ENCODE data around the gene CCNJ. TPM values are rescaled to one million over a fixed set of nuclear protein-coding genes. Genes with fewer than 3 reads are reported as not detected.

Gene CCNJ
- total and polyA plus RNA-seq, 9 of the 15 experiments (the other 6 are each of a cell fraction or from before 2014, with no cell fraction given): 0.69 to 15.7 (median 9.2) TPM

DNA sequence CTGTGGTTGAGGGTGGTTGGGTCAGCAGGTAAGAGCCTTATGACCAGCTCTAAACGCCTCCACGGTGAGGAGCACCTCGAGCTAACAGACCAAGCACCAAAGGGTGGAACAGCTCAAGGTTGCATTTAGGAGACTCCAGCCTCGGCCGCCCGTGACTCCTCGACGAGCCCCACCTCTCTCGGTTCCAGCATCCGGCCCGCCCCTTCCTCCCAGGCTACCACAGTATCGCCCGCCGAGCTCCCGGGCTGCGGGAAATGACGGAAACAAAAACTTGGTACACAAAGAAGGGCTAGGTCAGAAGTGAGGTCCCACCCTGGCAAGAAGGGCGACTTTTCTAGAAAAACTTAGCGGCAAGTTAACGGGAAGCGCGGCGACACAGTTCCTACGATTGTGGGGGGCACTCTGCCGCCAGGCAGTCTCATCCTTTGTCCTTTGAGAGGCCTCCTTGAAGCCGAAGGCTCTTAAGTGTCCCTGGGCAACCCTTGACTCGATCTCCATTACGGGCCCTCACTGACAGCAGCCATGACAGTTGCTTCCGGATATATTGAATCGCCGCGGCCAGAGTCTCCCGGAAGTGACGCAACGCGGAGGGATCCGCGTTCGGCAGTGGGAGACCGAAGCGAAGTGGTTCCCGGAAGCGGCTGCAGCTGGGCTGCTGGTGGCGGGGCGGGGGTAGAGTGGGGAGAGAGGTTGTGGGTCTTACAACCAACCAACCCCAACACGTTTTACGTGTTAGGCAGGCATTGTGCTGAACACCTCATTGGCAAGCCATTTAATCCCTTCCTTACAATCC lies 46.5 kb downstream of the CCNJ start (continued):
- no peak for TF ChIP-seq RFX5 (IDR thresholded peaks at IDR 0.05; ENCODE audit: low read depth, low read length)
- TF ChIP-seq, protein P1, sequence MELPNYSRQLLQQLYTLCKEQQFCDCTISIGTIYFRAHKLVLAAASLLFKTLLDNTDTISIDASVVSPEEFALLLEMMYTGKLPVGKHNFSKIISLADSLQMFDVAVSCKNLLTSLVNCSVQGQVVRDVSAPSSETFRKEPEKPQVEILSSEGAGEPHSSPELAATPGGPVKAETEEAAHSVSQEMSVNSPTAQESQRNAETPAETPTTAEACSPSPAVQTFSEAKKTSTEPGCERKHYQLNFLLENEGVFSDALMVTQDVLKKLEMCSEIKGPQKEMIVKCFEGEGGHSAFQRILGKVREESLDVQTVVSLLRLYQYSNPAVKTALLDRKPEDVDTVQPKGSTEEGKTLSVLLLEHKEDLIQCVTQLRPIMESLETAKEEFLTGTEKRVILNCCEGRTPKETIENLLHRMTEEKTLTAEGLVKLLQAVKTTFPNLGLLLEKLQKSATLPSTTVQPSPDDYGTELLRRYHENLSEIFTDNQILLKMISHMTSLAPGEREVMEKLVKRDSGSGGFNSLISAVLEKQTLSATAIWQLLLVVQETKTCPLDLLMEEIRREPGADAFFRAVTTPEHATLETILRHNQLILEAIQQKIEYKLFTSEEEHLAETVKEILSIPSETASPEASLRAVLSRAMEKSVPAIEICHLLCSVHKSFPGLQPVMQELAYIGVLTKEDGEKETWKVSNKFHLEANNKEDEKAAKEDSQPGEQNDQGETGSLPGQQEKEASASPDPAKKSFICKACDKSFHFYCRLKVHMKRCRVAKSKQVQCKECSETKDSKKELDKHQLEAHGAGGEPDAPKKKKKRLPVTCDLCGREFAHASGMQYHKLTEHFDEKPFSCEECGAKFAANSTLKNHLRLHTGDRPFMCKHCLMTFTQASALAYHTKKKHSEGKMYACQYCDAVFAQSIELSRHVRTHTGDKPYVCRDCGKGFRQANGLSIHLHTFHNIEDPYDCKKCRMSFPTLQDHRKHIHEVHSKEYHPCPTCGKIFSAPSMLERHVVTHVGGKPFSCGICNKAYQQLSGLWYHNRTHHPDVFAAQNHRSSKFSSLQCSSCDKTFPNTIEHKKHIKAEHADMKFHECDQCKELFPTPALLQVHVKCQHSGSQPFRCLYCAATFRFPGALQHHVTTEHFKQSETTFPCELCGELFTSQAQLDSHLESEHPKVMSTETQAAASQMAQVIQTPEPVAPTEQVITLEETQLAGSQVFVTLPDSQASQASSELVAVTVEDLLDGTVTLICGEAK (IDR thresholded peaks at IDR 0.05): peak; percentile 94
- TF ChIP-seq, protein P1 (CRISPR knock-in tag; IDR thresholded peaks at IDR 0.05): no peak
- TF ChIP-seq MAZ (CRISPR knock-in tag; conservative IDR thresholded peaks at IDR 0.05 in 1 of 2, IDR thresholded peaks at IDR 0.05 in 1 of 2): peak; percentile 75 to 91
- TF ChIP-seq MECOM (CRISPR knock-in tag; IDR thresholded peaks at IDR 0.05): no peak
- TF ChIP-seq FOXA1 (IDR thresholded peaks at IDR 0.05; ENCODE audit: borderline replicate concordance): no peak
- peak; percentile 54; the same call in 1 of the 2 replicates for TF ChIP-seq GATAD2B (IDR thresholded peaks at IDR 0.05; ENCODE audit: borderline replicate concordance)
- TF ChIP-seq TAF1 (IDR thresholded peaks at IDR 0.05; ENCODE audit: control insufficient read depth, extremely low read depth, insufficient read depth, low read length, severe bottlenecking): peak; percentile 94
- no peak for TF ChIP-seq ZNF324 (CRISPR knock-in tag; IDR thresholded peaks at IDR 0.05)
- no peak for TF ChIP-seq SMARCB1 (IDR thresholded peaks at IDR 0.05; ENCODE audit: insufficient read length, low read depth)
- TF ChIP-seq KLF16 (IDR thresholded peaks at IDR 0.05): no peak
- TF ChIP-seq, protein P2, sequence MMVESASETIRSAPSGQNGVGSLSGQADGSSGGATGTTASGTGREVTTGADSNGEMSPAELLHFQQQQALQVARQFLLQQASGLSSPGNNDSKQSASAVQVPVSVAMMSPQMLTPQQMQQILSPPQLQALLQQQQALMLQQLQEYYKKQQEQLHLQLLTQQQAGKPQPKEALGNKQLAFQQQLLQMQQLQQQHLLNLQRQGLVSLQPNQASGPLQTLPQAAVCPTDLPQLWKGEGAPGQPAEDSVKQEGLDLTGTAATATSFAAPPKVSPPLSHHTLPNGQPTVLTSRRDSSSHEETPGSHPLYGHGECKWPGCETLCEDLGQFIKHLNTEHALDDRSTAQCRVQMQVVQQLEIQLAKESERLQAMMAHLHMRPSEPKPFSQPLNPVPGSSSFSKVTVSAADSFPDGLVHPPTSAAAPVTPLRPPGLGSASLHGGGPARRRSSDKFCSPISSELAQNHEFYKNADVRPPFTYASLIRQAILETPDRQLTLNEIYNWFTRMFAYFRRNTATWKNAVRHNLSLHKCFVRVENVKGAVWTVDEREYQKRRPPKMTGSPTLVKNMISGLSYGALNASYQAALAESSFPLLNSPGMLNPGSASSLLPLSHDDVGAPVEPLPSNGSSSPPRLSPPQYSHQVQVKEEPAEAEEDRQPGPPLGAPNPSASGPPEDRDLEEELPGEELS (CRISPR knock-in tag; IDR thresholded peaks at IDR 0.05; ENCODE audit: borderline replicate concordance): no peak
- TF ChIP-seq CREB1 (IDR thresholded peaks at IDR 0.05): peak; percentile 85
- peak; percentile 94 for TF ChIP-seq CREB1 (CRISPR knock-in tag; IDR thresholded peaks at IDR 0.05)
- no peak for TF ChIP-seq ARHGAP35 (IDR thresholded peaks at IDR 0.05; ENCODE audit: partially characterized antibody)
- TF ChIP-seq ZNF140 (CRISPR knock-in tag; IDR thresholded peaks at IDR 0.05): no peak
- TF ChIP-seq, protein P3, sequence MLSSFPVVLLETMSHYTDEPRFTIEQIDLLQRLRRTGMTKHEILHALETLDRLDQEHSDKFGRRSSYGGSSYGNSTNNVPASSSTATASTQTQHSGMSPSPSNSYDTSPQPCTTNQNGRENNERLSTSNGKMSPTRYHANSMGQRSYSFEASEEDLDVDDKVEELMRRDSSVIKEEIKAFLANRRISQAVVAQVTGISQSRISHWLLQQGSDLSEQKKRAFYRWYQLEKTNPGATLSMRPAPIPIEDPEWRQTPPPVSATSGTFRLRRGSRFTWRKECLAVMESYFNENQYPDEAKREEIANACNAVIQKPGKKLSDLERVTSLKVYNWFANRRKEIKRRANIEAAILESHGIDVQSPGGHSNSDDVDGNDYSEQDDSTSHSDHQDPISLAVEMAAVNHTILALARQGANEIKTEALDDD (IDR thresholded peaks at IDR 0.05): peak; percentile 65

All from K562 (cell line).